ENCODE results near the gene RP2. TPM values are rescaled to one million over a fixed set of nuclear protein-coding genes. Genes with fewer than 3 reads are reported as not detected.

Gene RP2
- total RNA-seq, 4 donors from 2014 or later, result 3.2 to 7.1 (median 5.7) TPM

- WGBS, 2 donors, result 53 to 59% methylated on average over 5 of the region's 5 CpGs
- no peak overlapping the region for H3K4me3 ChIP-seq (ENCODE audit: low read depth, poor library complexity, severe bottlenecking)
- TF ChIP-seq CTCF (IDR thresholded peaks at IDR 0.05), result no peak
- TF ChIP-seq POLR2A (IDR thresholded peaks at IDR 0.05), result no peak
- DNase-seq (ENCODE audit: low spot score in 2 of 2), result no peak
- intact Hi-C loops (cut with DNase I; ENCODE audit: low total_unique reads), result no loop called here
Observed at GRCh38 chrX:46819136-46819535, 17.7 kb upstream of the RP2 start.

- no peak for DNase-seq (ENCODE audit: low spot score in 2 of 2)
- intact Hi-C loops (cut with DNase I; ENCODE audit: low total_unique reads), result no loop called here
- WGBS, 2 donors, result 65 to 67% methylated on average over 4 of the region's 4 CpGs
- TF ChIP-seq CTCF (IDR thresholded peaks at IDR 0.05), result no peak
- TF ChIP-seq POLR2A (IDR thresholded peaks at IDR 0.05), result no peak
- H3K4me3 ChIP-seq (ENCODE audit: low read depth, poor library complexity, severe bottlenecking), result no peak overlapping the region
Observed at GRCh38 chrX:46820391-46821100, 16.3 kb upstream of the RP2 start.

GRCh38 chrX:46823481-46823880 is 13.4 kb upstream of the RP2 start:
- intact Hi-C loops (cut with DNase I; ENCODE audit: low total_unique reads), result no loop called here
- H3K4me3 ChIP-seq (ENCODE audit: low read depth, poor library complexity, severe bottlenecking), result no peak overlapping the region
- 30 to 31% methylated on average over 2 of the region's 2 CpGs for WGBS, 2 donors
- DNase-seq (ENCODE audit: low spot score in 2 of 2), result no peak
- no peak for TF ChIP-seq POLR2A (IDR thresholded peaks at IDR 0.05)
- TF ChIP-seq CTCF (IDR thresholded peaks at IDR 0.05), result no peak

- WGBS, 2 donors, result 41 to 72% methylated on average over 6 of the region's 6 CpGs
- no peak overlapping the region for H3K4me3 ChIP-seq (ENCODE audit: low read depth, poor library complexity, severe bottlenecking)
- intact Hi-C loops (cut with DNase I; ENCODE audit: low total_unique reads), result no loop called here
- no peak for DNase-seq (ENCODE audit: low spot score in 2 of 2)
- TF ChIP-seq CTCF (IDR thresholded peaks at IDR 0.05), result no peak
- TF ChIP-seq POLR2A (IDR thresholded peaks at IDR 0.05), result no peak
Observed at GRCh38 chrX:46831765-46832327, 5.0 kb upstream of the RP2 start.

GRCh38 chrX:46837558-46838485 is 979 bp downstream of the RP2 start:
- intact Hi-C loops (cut with DNase I; ENCODE audit: low total_unique reads), result no loop called here
- WGBS, 2 donors, result 1 to 27% methylated on average over 20 of the region's 20 CpGs
- TF ChIP-seq POLR2A (IDR thresholded peaks at IDR 0.05), result no peak
- no peak for TF ChIP-seq CTCF (IDR thresholded peaks at IDR 0.05)
- H3K4me3 ChIP-seq (ENCODE audit: low read depth, poor library complexity, severe bottlenecking), result peak overlapping the region; percentile 68
- DNase-seq (ENCODE audit: low spot score in 2 of 2), result no peak

Data from lower leg skin (tissue), 4 donors.